ENCODE results near the gene KRTAP5-6.

- TF ChIP-seq CTCF (IDR thresholded peaks at IDR 0.05; ENCODE audit: low read depth, low read length) (no peak), MAX (IDR thresholded peaks at IDR 0.05; ENCODE audit: low read depth, low read length) (no peak)
Observed at GRCh38 chr11:1669546-1670218, 27.3 kb upstream of the KRTAP5-6 start.
